CD14-positive monocyte (primary cell): Measurements from ENCODE around the gene SMAGP. TPM values are rescaled to one million over a fixed set of nuclear protein-coding genes. Genes with fewer than 3 reads are reported as not detected.

Source experiments
- DNase-seq, 3 donors: peaks; one replicate each; pipeline ENCODE4 v3.0.0-alpha.2; 2011 to 2022
- H2AFZ ChIP-seq: 2 replicates; pipeline ENCODE4 v1.6.0; 2012; ENCODE audit warnings: mild to moderate bottlenecking, low read depth, low read length, inconsistent platforms; ENCODE audit not compliant: insufficient read depth, poor library complexity, severe bottlenecking
- H3K27ac ChIP-seq, 2 donors: 1 replicate in 1 of 2; 2 replicates in 1 of 2; pipeline ENCODE4 v1.5.1; 2012 to 2013; ENCODE audit warnings: low read length in 2 of 2, control low read depth in 1 of 2, inconsistent platforms in 1 of 2, low read depth in 1 of 2, mild to moderate bottlenecking in 1 of 2
- H3K27me3 ChIP-seq, 2 donors: one replicate each; pipeline versions ENCODE4 v1.6.0 to v1.6.1; 2011 to 2013; ENCODE audit warnings: low read length in 2 of 2; ENCODE audit not compliant: control insufficient read depth in 2 of 2, insufficient read depth in 2 of 2
- H3K36me3 ChIP-seq, 2 donors: replicated peaks in 1 of 2; 1 replicate in 1 of 2; 2 replicates in 1 of 2; pipeline versions ENCODE4 v1.5.1 to v1.6.1; 2012 to 2013; ENCODE audit warnings: low read length in 2 of 2, control low read depth in 1 of 2, inconsistent platforms in 1 of 2, mild to moderate bottlenecking in 1 of 2; ENCODE audit not compliant: insufficient read depth in 2 of 2, control insufficient read depth in 1 of 2
- H3K4me1 ChIP-seq, 2 donors: 1 replicate in 1 of 2; 2 replicates in 1 of 2; pipeline versions ENCODE4 v1.5.1 to v1.6.1; 2012 to 2013; ENCODE audit warnings: low read length in 2 of 2, control low read depth in 1 of 2, inconsistent platforms in 1 of 2, mild to moderate bottlenecking in 1 of 2, moderate library complexity in 1 of 2; ENCODE audit not compliant: insufficient read depth in 2 of 2, control insufficient read depth in 1 of 2
- H3K4me2 ChIP-seq: replicated peaks from 2 replicates; pipeline ENCODE3; 2012; ENCODE audit warnings: low read length, moderate library complexity, mild to moderate bottlenecking; ENCODE audit not compliant: poor library complexity, severe bottlenecking; ENCODE audit errors: extremely low read depth
- H3K4me3 ChIP-seq, 3 experiments: fragments of 200-600 bp in 1 of 3; sonication (generic) in 1 of 3; replicated peaks in 1 of 3; 1 replicate in 2 of 3; 2 replicates in 1 of 3; pipeline ENCODE4 v1.5.1; 2011 to 2013; ENCODE audit warnings: low read length in 3 of 3, mild to moderate bottlenecking in 3 of 3, control low read depth in 2 of 3, low read depth in 2 of 3, inconsistent platforms in 1 of 3, moderate library complexity in 1 of 3
- H3K79me2 ChIP-seq: 2 replicates; pipeline ENCODE4 v1.6.0; 2012; ENCODE audit warnings: mild to moderate bottlenecking, control low read depth, inconsistent platforms, low read length, moderate library complexity; ENCODE audit not compliant: insufficient read depth
- H3K9ac ChIP-seq: 2 replicates; pipeline ENCODE4 v1.6.0; 2017; ENCODE audit warnings: low read length, mild to moderate bottlenecking; ENCODE audit not compliant: insufficient read depth, poor library complexity, severe bottlenecking
- H3K9me3 ChIP-seq, 2 donors: replicated peaks in 1 of 2; 1 replicate in 1 of 2; 2 replicates in 1 of 2; pipeline versions ENCODE4 v1.5.1 to v1.6.1; 2012 to 2013; ENCODE audit warnings: low read length in 2 of 2, control low read depth in 1 of 2; ENCODE audit not compliant: control insufficient read depth in 1 of 2, insufficient read depth in 1 of 2
- H4K20me1 ChIP-seq: 2 replicates; pipeline ENCODE4 v1.6.0; 2012; ENCODE audit warnings: mild to moderate bottlenecking, low read length, control low read depth, moderate library complexity; ENCODE audit not compliant: insufficient read depth
- H3K27ac Mint-ChIP-seq, 7 donors: one replicate each; pipeline ENCODE4 v1.8.0; 2020; ENCODE audit warnings: mild to moderate bottlenecking in 7 of 7, mixed read lengths in 7 of 7, moderate library complexity in 6 of 7, inconsistent platforms in 2 of 7
- H3K27me3 Mint-ChIP-seq, 3 donors: one replicate each; pipeline ENCODE4 v1.8.0; 2021 to 2022; ENCODE audit warnings: low read depth in 3 of 3, mild to moderate bottlenecking in 3 of 3, mixed read lengths in 3 of 3, moderate library complexity in 3 of 3, inconsistent platforms in 1 of 3
- H3K36me3 Mint-ChIP-seq, 2 donors: one replicate each; pipeline ENCODE4 v1.8.0; 2020; ENCODE audit warnings: mixed read lengths in 2 of 2, inconsistent platforms in 1 of 2, mild to moderate bottlenecking in 1 of 2
- H3K4me1 Mint-ChIP-seq: one replicate; pipeline ENCODE4 v1.8.0; 2020; ENCODE audit warnings: mild to moderate bottlenecking, mixed read lengths
- H3K4me3 Mint-ChIP-seq, 2 donors: one replicate each; pipeline ENCODE4 v1.8.0; 2020; ENCODE audit warnings: mild to moderate bottlenecking in 2 of 2, mixed read lengths in 2 of 2, moderate library complexity in 1 of 2
- H3K9me3 Mint-ChIP-seq, 7 donors: one replicate each; pipeline ENCODE4 v1.8.0; 2020 to 2022; ENCODE audit warnings: mixed read lengths in 7 of 7, mild to moderate bottlenecking in 6 of 7, moderate library complexity in 6 of 7, inconsistent platforms in 2 of 7
- CTCF ChIP-seq: fragments of 200-600 bp; IDR thresholded peaks from one replicate; pipeline ENCODE4 v1.8.0; 2022; ENCODE audit warnings: antibody characterized with exemption, mild to moderate bottlenecking
- WGBS: methylation state at CpG from one replicate; pipeline ENCODE4 v1.1.5; 2013; ENCODE audit warnings: missing lambda C conversion rate; ENCODE audit not compliant: insufficient coverage; 5-methylcytosine and 5-hydroxymethylcytosine counted together
- intact Hi-C, 2 donors: fragments of 100-400 bp; cut with micrococcal nuclease; formaldehyde crosslinking; loops; one replicate each; pipeline versions ENCODE4 v1.15.0 to v1.15.1; 2023
- polyA plus RNA-seq, 3 donors: library from polyadenylated mRNA; depleted of rRNA in 1 of 3; unstranded in 2 of 3; stranded (reverse) in 1 of 3; fragments of 300-500 nt in 2 of 3; fragments of >200 nt in 1 of 3; fragmentation: Illumina TruSeq in 2 of 3; gene quantifications; 1 replicate in 2 of 3; 2 replicates in 1 of 3; pipeline ENCODE4 v1.2.3, GENCODE V29; 2012 to 2021

The SMAGP gene
- polyA plus RNA-seq, 3 donors: 2.6 to 6.6 (median 3.0) TPM

- H3K4me1 ChIP-seq: peaks cover 14 to 16% of the 10 kb centered on the region in 2 donors
- no peaks in the 10 kb centered on the region for H3K36me3 ChIP-seq
- no peak overlapping the region for H3K4me2 ChIP-seq
- peaks cover 0 to 1% (median 1%) of the 10 kb centered on the region in 3 donors for H3K27me3 Mint-ChIP-seq
- DNase-seq: no peak
- no peak overlapping the region for H2AFZ ChIP-seq
- no peaks in the 10 kb centered on the region for H3K9me3 ChIP-seq
- peak overlapping the region in 1 of 7 donors; percentile 68 for H3K27ac Mint-ChIP-seq
- H3K4me3 Mint-ChIP-seq: no peak overlapping the region
- no peak for TF ChIP-seq CTCF
- peaks cover 0 to 4% of the 10 kb centered on the region in 2 donors for H3K36me3 Mint-ChIP-seq
- no peaks in the 10 kb centered on the region for H3K27me3 ChIP-seq
- peak overlapping the region; percentile 36 for H3K9ac ChIP-seq
- H3K79me2 ChIP-seq: no peaks in the 10 kb centered on the region
- intact Hi-C loops: no loop called here
- no peak overlapping the region for H3K4me3 ChIP-seq
- WGBS: 94% methylated on average over 13 of the region's 16 CpGs
- H3K9me3 Mint-ChIP-seq: no peaks in the 10 kb centered on the region
- H3K27ac ChIP-seq: no peak overlapping the region
- peaks cover 17% of the 10 kb centered on the region for H3K4me1 Mint-ChIP-seq
- no peaks in the 10 kb centered on the region for H4K20me1 ChIP-seq
Observed at GRCh38 chr12:51198568-51199365, 71.4 kb downstream of the SMAGP start.

- intact Hi-C loops: no loop called here
- Histone ChIP-seq H3K27ac (no peak overlapping the region), H3K79me2 (no peaks in the 10 kb centered on the region), H3K4me3 (no peak overlapping the region), H3K4me1 (peaks cover 14 to 16% of the 10 kb centered on the region in 2 donors), H2AFZ (no peak overlapping the region), H3K4me2 (no peak overlapping the region), H4K20me1 (no peaks in the 10 kb centered on the region), H3K27me3 (no peaks in the 10 kb centered on the region), H3K9me3 (no peaks in the 10 kb centered on the region), H3K36me3 (no peaks in the 10 kb centered on the region), H3K9ac (no peak overlapping the region)
- Mint-ChIP-seq H3K4me1 (peaks cover 17% of the 10 kb centered on the region), H3K4me3 (no peak overlapping the region), H3K27me3 (peaks cover 0 to 1% (median 0%) of the 10 kb centered on the region in 3 donors), H3K36me3 (peaks cover 0 to 4% of the 10 kb centered on the region in 2 donors), H3K9me3 (no peaks in the 10 kb centered on the region), H3K27ac (peak overlapping the region in 1 of 7 donors; percentile 79)
- 96% methylated on average over 34 of the region's 38 CpGs for WGBS
- TF ChIP-seq CTCF: no peak
- no peak for DNase-seq
Observed at GRCh38 chr12:51197736-51198567, 72.3 kb downstream of the SMAGP start.
